Astrocyte of the spinal cord (primary cell): ENCODE results near the gene GAS7.

Experiments
- DNase-seq: peaks from one replicate; pipeline ENCODE4 v3.0.0; 2011; ENCODE audit warnings: low read depth, low spot score
- H3K4me3 ChIP-seq: 2 replicates; pipeline ENCODE4 v1.5.1; 2011; ENCODE audit warnings: low read depth, mild to moderate bottlenecking, low read length, moderate library complexity
- CTCF ChIP-seq: IDR thresholded peaks from 2 replicates; pipeline ENCODE4 v1.5.1; 2012; ENCODE audit warnings: low read depth, mild to moderate bottlenecking, low read length, inconsistent platforms
- in situ Hi-C: cut with HindIII; loops from 2 replicates; pipeline ENCODE4 v1.10.0; 2017; ENCODE audit warnings: low sequenced_read_pairs

The GAS7 gene

GRCh38 chr17:10170233-10170632 lies 28.2 kb downstream of the GAS7 start:
- in situ Hi-C loops = no loop called here
- no peak overlapping the region for H3K4me3 ChIP-seq
- no peak for DNase-seq
- no peak for TF ChIP-seq CTCF

- DNase-seq = no peak
- TF ChIP-seq CTCF = no peak
- in situ Hi-C loops = no loop called here
- H3K4me3 ChIP-seq = no peak overlapping the region
Measured at GRCh38 chr17:10169290-10169689, 29.1 kb downstream of the GAS7 start.

GRCh38 chr17:10166176-10166935 lies 32.0 kb downstream of the GAS7 start:
- H3K4me3 ChIP-seq = no peak overlapping the region
- no peak for DNase-seq
- in situ Hi-C loops = no loop called here
- TF ChIP-seq CTCF = no peak

- TF ChIP-seq CTCF = no peak
- in situ Hi-C loops = no loop called here
- no peak for DNase-seq
- H3K4me3 ChIP-seq = no peak overlapping the region
Measured at GRCh38 chr17:10162096-10162495, 36.3 kb downstream of the GAS7 start.

GRCh38 chr17:10161386-10161785 lies 37.0 kb downstream of the GAS7 start:
- H3K4me3 ChIP-seq = no peak overlapping the region
- no peak for TF ChIP-seq CTCF
- in situ Hi-C loops = no loop called here
- no peak for DNase-seq

GRCh38 chr17:10156948-10157607 lies 41.3 kb downstream of the GAS7 start:
- no peak for TF ChIP-seq CTCF
- DNase-seq = no peak
- in situ Hi-C loops = no loop called here
- no peak overlapping the region for H3K4me3 ChIP-seq
